Loucy (cell line): Measurements from ENCODE around the gene SCFD1.

Source experiments
- CTCF ChIP-seq: fragments of 200-600 bp; sonication (generic); conservative IDR thresholded peaks from 2 replicates; pipeline ENCODE4 v1.5.1; 2014; ENCODE audit warnings: mild to moderate bottlenecking, antibody characterized with exemption, low read length
- EZH2phosphoT487 ChIP-seq: fragments of 200-600 bp; IDR thresholded peaks from 2 replicates; pipeline ENCODE4 v1.6.1; 2018; ENCODE audit warnings: antibody characterized with exemption, mild to moderate bottlenecking, moderate library complexity, borderline replicate concordance

- no peak for TF ChIP-seq EZH2phosphoT487
- peak; percentile 60 for TF ChIP-seq CTCF
Observed at GRCh38 chr14:30751646-30752416, 129.7 kb downstream of the SCFD1 start.
